ENCODE results near the gene IRAK2. TPM values are rescaled to one million over a fixed set of nuclear protein-coding genes. Genes with fewer than 3 reads are reported as not detected.

IRAK2 gene
- total RNA-seq, 1 experiment from 2014 or later, result 25.1 TPM

- Histone ChIP-seq H3K27ac (ENCODE audit: low read length) (no peak overlapping the region), H3K4me1 (ENCODE audit: control insufficient read depth, insufficient read depth, low read length) (peaks cover 1% of the 10 kb centered on the region), H3K4me3 (ENCODE audit: low read depth in 2 of 2, low read length in 2 of 2) (no peak overlapping the region), H3K9me3 (ENCODE audit: control insufficient read depth, insufficient read depth, low read depth, low read length) (no peaks in the 10 kb centered on the region), H3K36me3 (ENCODE audit: control insufficient read depth, insufficient read depth, low read length) (no peaks in the 10 kb centered on the region), H3K27me3 (ENCODE audit: control insufficient read depth, insufficient read depth, low read length) (no peaks in the 10 kb centered on the region)
- POLR2A ChIA-PET, result no interaction called here
- intact Hi-C loops (cut with micrococcal nuclease; ENCODE audit: unreplicated experiment) (loop anchor here (10.0 kb wide), 1 partner anchor 45 kb away; no protein-coding TSS in a partner anchor), in situ Hi-C loops (cut with HindIII; ENCODE audit: low pct_unique_long_range_greater_than_20kb, low sequenced_read_pairs) (no loop called here)
- CTCF ChIA-PET, result no interaction called here
- DNase-seq (ENCODE audit: low read depth, low spot score) (no peak), ATAC-seq (no peak)
- BruUV-seq (replicated peaks), result no TSS peak
- no peak for TF ChIP-seq CTCF (IDR thresholded peaks at IDR 0.05)
- TF ChIP-seq REST (IDR thresholded peaks at IDR 0.05; ENCODE audit: insufficient read depth in 1 of 2, low read depth in 2 of 2, low read length in 1 of 2), result no peak
- no peak for TF ChIP-seq SIN3A (IDR thresholded peaks at IDR 0.05; ENCODE audit: borderline replicate concordance, insufficient read depth, low read depth, low read length)
- no peak for TF ChIP-seq POLR2AphosphoS5 (IDR thresholded peaks at IDR 0.05; ENCODE audit: low read depth, low read length)
- TF ChIP-seq TCF7L2 (IDR thresholded peaks at IDR 0.05; ENCODE audit: low read depth, low read length), result no peak
These were observed 55.0 kb downstream of the IRAK2 start for GRCh38 chr3:10219737-10220136.

GRCh38 chr3:10223676-10224639 is 59.2 kb downstream of the IRAK2 start:
- no peak overlapping the region for H3K4me3 ChIP-seq (ENCODE audit: low read depth in 2 of 2, low read length in 2 of 2)
- DNase-seq (ENCODE audit: low read depth, low spot score), result no peak
- peaks cover 3% of the 10 kb centered on the region for H3K4me1 ChIP-seq (ENCODE audit: control insufficient read depth, insufficient read depth, low read length)
- intact Hi-C loops (cut with micrococcal nuclease; ENCODE audit: unreplicated experiment), result loop anchor here (10.0 kb wide), 1 partner anchor 49 kb away; no protein-coding TSS in a partner anchor
- in situ Hi-C loops (cut with HindIII; ENCODE audit: low pct_unique_long_range_greater_than_20kb, low sequenced_read_pairs), result no loop called here
- TF ChIP-seq SIN3A (IDR thresholded peaks at IDR 0.05; ENCODE audit: borderline replicate concordance, insufficient read depth, low read depth, low read length) (no peak), CTCF (IDR thresholded peaks at IDR 0.05) (no peak), POLR2AphosphoS5 (IDR thresholded peaks at IDR 0.05; ENCODE audit: low read depth, low read length) (no peak), TCF7L2 (IDR thresholded peaks at IDR 0.05; ENCODE audit: low read depth, low read length) (no peak), REST (IDR thresholded peaks at IDR 0.05; ENCODE audit: insufficient read depth in 1 of 2, low read depth in 2 of 2, low read length in 1 of 2) (no peak)
- CTCF ChIA-PET, result no interaction called here
- H3K27ac ChIP-seq (ENCODE audit: low read length), result peak overlapping the region; percentile 42; the same call in 1 of the 2 replicates
- H3K9me3 ChIP-seq (ENCODE audit: control insufficient read depth, insufficient read depth, low read depth, low read length), result no peaks in the 10 kb centered on the region
- no peaks in the 10 kb centered on the region; the same call in 1 of the 2 replicates for H3K36me3 ChIP-seq (ENCODE audit: control insufficient read depth, insufficient read depth, low read length)
- no peak for ATAC-seq
- no peaks in the 10 kb centered on the region for H3K27me3 ChIP-seq (ENCODE audit: control insufficient read depth, insufficient read depth, low read length)
- POLR2A ChIA-PET, result interaction anchor here (0.6 kb wide), 2 partner anchors 18 to 33 kb away, joined by 3 read pairs; no protein-coding TSS in a partner anchor
- BruUV-seq (replicated peaks), result no TSS peak

Measured in Panc1 (cell line).